Fibroblast of lung (primary cell): ENCODE measurements around the gene DNM3.

Experiments
- EZH2 ChIP-seq: IDR thresholded peaks from 2 replicates; pipeline ENCODE4 v1.5.1; 2012; ENCODE audit warnings: low read length, control low read depth, mild to moderate bottlenecking; ENCODE audit errors: missing control alignments
- TF ChIP-seq, protein P1 (sequence below), 2 donors: IDR thresholded peaks in 1 of 2; conservative IDR thresholded peaks in 1 of 2; 1 replicate in 1 of 2; 2 replicates in 1 of 2; pipeline ENCODE4 v1.5.1; 2011 to 2012; ENCODE audit warnings: low read length in 2 of 2, control low read depth in 1 of 2, inconsistent platforms in 1 of 2, low read depth in 1 of 2, mild to moderate bottlenecking in 1 of 2

DNA sequence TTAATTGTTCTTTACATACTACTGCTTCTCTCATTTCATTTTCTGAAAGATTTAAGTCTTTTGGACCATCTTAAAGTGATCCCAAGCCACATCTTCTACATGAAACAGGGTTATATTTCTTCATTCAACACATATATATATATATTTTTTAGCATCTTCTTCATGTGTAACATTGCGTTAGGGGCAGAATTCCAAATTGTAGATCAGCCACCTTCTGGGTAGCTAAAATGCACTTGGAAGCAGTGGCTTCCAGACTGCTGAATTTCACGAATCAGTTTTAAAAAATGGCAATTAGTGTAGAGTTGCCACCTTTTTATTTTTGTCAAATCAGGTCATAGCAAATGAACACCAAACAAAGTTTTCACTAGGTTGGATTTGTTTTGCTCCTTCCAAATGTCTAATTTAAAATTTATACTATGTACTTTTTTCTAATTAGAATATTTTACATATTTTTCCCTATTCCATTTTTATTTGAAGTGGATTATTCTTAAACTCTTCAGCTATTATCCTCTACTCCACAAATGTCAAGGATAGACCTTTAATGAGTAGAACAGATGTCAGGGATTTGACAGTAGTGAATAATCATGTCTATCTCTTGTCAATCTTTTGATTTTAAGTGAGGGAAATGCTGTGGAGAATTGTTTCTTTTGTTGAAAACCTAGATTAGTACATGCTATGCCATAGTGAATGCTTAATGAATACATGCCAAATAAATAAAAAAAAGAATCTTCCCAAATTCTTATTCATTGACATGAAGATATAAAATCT, 55.8 kb downstream of the DNM3 start:
- TF ChIP-seq EZH2 = no peak
- TF ChIP-seq, protein P1, sequence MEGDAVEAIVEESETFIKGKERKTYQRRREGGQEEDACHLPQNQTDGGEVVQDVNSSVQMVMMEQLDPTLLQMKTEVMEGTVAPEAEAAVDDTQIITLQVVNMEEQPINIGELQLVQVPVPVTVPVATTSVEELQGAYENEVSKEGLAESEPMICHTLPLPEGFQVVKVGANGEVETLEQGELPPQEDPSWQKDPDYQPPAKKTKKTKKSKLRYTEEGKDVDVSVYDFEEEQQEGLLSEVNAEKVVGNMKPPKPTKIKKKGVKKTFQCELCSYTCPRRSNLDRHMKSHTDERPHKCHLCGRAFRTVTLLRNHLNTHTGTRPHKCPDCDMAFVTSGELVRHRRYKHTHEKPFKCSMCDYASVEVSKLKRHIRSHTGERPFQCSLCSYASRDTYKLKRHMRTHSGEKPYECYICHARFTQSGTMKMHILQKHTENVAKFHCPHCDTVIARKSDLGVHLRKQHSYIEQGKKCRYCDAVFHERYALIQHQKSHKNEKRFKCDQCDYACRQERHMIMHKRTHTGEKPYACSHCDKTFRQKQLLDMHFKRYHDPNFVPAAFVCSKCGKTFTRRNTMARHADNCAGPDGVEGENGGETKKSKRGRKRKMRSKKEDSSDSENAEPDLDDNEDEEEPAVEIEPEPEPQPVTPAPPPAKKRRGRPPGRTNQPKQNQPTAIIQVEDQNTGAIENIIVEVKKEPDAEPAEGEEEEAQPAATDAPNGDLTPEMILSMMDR (conservative IDR thresholded peaks at IDR 0.05 in 1 of 2, IDR thresholded peaks at IDR 0.05 in 1 of 2; ENCODE audit: low read depth in 1 of 2, low read length in 2 of 2) = no peak
